Nephron (organoid): Measurements from ENCODE around the gene TRIM15.

Experiments used
- H3K27ac Mint-ChIP-seq, 3 experiments: 2 replicates each; pipeline ENCODE4 v1.8.0; 2020; ENCODE audit warnings: mixed read lengths in 3 of 3, mild to moderate bottlenecking in 2 of 3, moderate library complexity in 1 of 3
- H3K27me3 Mint-ChIP-seq: 2 replicates; pipeline ENCODE4 v1.8.0; 2021; ENCODE audit warnings: low read depth, mild to moderate bottlenecking, moderate library complexity, mixed read lengths
- H3K36me3 Mint-ChIP-seq: 2 replicates; pipeline ENCODE4 v1.8.0; 2020; ENCODE audit warnings: low read depth, mixed read lengths
- H3K4me1 Mint-ChIP-seq: 2 replicates; pipeline ENCODE4 v1.8.0; 2020; ENCODE audit warnings: mixed read lengths
- H3K4me3 Mint-ChIP-seq, 3 experiments: 2 replicates each; pipeline ENCODE4 v1.8.0; 2020; ENCODE audit warnings: mild to moderate bottlenecking in 3 of 3, mixed read lengths in 3 of 3, moderate library complexity in 2 of 3
- H3K9me3 Mint-ChIP-seq: 2 replicates; pipeline ENCODE4 v1.8.0; 2020; ENCODE audit warnings: mixed read lengths
- CTCF ChIP-seq, 3 experiments: fragments of 200-600 bp; sonication (generic); IDR thresholded peaks; one replicate each; pipeline ENCODE4 v1.5.0; 2021; ENCODE audit warnings: antibody characterized with exemption in 3 of 3; ENCODE audit not compliant: unreplicated experiment in 3 of 3

Gene TRIM15

GRCh38 chr6:30211306-30211705, 48.0 kb downstream of the TRIM15 start:
- Mint-ChIP-seq H3K4me1 (peaks cover 56% of the 10 kb centered on the region), H3K27ac (peak overlapping the region in 1 of 3 experiments; percentile 3), H3K27me3 (peaks cover 4% of the 10 kb centered on the region), H3K36me3 (peaks cover 3% of the 10 kb centered on the region), H3K9me3 (no peaks in the 10 kb centered on the region), H3K4me3 (peak overlapping the region; percentile 88 to 97 (median 95))
- TF ChIP-seq CTCF (IDR thresholded peaks at IDR 0.05; ENCODE audit: unreplicated experiment in 3 of 3) = no peak

GRCh38 chr6:30211899-30212298, 48.6 kb downstream of the TRIM15 start:
- H3K27ac Mint-ChIP-seq = peak overlapping the region; percentile 93 to 95 (median 94)
- peak overlapping the region; percentile 88 to 97 (median 95) for H3K4me3 Mint-ChIP-seq
- no peak for TF ChIP-seq CTCF (IDR thresholded peaks at IDR 0.05; ENCODE audit: unreplicated experiment in 3 of 3)
- H3K36me3 Mint-ChIP-seq = peaks cover 3% of the 10 kb centered on the region
- no peaks in the 10 kb centered on the region for H3K9me3 Mint-ChIP-seq
- H3K4me1 Mint-ChIP-seq = peaks cover 53% of the 10 kb centered on the region
- peaks cover 4% of the 10 kb centered on the region for H3K27me3 Mint-ChIP-seq

- Mint-ChIP-seq H3K27ac (peak within 1 kb of the TSS; percentile 93 to 95 (median 94)), H3K27me3 (peaks cover 4% of the 10 kb centered on the region), H3K4me3 (peak within 1 kb of the TSS; percentile 88 to 97 (median 95)), H3K9me3 (no peaks in the 10 kb centered on the region), H3K36me3 (peaks cover 3% of the 10 kb centered on the region), H3K4me1 (peaks cover 42% of the 10 kb centered on the region)
- no peak for TF ChIP-seq CTCF (IDR thresholded peaks at IDR 0.05; ENCODE audit: unreplicated experiment in 3 of 3)
Measured at GRCh38 chr6:30212865-30213666, 49.7 kb downstream of the TRIM15 start, which contains the start of gene TRIM26. Gene TRIM26 (minus strand): TSS chr6:30213406. CDS start chr6:30199103, 14,303 bp downstream.

GRCh38 chr6:30213667-30213956, 50.3 kb downstream of the TRIM15 start:
- Mint-ChIP-seq H3K4me3 (peak overlapping the region; percentile 88 to 97 (median 95)), H3K36me3 (peaks cover 3% of the 10 kb centered on the region)

GRCh38 chr6:30213957-30214656, 50.8 kb downstream of the TRIM15 start:
- Mint-ChIP-seq H3K4me1 (peaks cover 31% of the 10 kb centered on the region), H3K27me3 (peaks cover 4% of the 10 kb centered on the region), H3K27ac (peak overlapping the region; percentile 89 to 95 (median 93)), H3K4me3 (peak overlapping the region; percentile 88 to 97 (median 95)), H3K36me3 (no peaks in the 10 kb centered on the region), H3K9me3 (no peaks in the 10 kb centered on the region)
- no peak for TF ChIP-seq CTCF (IDR thresholded peaks at IDR 0.05; ENCODE audit: unreplicated experiment in 3 of 3)

More at GRCh38 chr6:30213667-30213956, 50.3 kb downstream of the TRIM15 start:
- Mint-ChIP-seq H3K4me1 (peaks cover 36% of the 10 kb centered on the region), H3K27me3 (peaks cover 4% of the 10 kb centered on the region), H3K9me3 (no peaks in the 10 kb centered on the region), H3K27ac (peak overlapping the region; percentile 89 to 95 (median 93))
- no peak for TF ChIP-seq CTCF (IDR thresholded peaks at IDR 0.05; ENCODE audit: unreplicated experiment in 3 of 3)
